ENCODE measurements around the gene FIZ1. TPM values are rescaled to one million over a fixed set of nuclear protein-coding genes. Genes with fewer than 3 reads are reported as not detected.

The FIZ1 gene, protein sequence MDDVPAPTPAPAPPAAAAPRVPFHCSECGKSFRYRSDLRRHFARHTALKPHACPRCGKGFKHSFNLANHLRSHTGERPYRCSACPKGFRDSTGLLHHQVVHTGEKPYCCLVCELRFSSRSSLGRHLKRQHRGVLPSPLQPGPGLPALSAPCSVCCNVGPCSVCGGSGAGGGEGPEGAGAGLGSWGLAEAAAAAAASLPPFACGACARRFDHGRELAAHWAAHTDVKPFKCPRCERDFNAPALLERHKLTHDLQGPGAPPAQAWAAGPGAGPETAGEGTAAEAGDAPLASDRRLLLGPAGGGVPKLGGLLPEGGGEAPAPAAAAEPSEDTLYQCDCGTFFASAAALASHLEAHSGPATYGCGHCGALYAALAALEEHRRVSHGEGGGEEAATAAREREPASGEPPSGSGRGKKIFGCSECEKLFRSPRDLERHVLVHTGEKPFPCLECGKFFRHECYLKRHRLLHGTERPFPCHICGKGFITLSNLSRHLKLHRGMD
- total RNA-seq: 8.6 TPM

DNA sequence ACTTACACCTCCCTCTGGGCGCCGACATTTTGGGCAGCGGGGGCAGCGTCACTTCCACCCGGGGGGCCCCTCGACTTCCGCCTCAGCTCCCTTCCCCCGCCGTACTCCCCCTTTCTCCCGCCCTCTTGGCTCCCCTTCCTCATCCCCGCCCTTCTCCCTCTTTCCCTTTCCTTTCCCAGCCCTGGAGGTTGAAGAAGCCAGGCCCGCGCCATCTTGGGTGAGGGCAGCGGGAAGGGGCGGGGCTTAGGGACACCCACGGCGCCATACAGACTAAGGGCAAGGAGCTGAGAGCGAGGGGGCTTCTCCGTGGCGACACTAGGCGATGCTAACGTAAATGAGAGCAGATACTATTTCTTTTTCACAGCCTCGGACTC, at the start of gene FIZ1:
TSS of gene FIZ1 (minus strand) at position 50 of the 374 bp plus-strand sequence. CDS start 1,652 bp downstream, outside the sequence.
- peak; percentile 94 to 100 (median 99) for DNase-seq (ENCODE audit: low read depth in 2 of 3, low spot score in 2 of 3)

DNA sequence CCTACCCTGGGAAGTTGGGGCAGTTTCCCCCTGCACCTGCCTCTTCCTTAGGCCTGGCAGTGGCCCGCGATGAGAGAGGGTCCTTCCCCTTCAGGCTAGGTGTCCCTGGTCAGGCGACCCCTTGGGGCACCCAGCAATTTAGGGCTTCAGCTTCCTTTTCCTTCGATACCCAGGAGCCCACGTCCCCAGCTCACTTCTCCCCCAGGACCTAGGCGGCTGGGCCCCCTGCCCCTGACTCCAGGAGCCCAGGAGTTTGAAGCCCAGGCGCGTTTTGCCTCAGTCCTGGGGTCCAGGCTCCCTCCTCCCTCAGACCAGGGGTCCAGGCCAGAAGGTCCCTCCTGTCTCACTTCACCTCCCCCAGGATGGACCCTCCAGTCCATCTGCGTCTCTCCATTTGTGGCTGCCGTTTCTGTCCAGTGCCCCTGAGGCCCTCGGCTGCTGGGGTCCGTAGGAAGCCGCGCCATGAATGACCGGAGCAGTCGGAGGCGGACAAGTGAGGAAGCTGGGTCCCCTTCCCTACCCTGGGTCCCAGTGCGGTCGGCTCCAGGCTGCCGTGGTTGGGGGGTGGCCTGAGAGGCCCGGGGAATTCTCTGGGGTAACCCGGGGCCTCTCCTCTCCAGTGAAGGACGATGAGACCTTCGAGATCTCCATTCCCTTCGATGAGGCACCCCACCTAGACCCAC, 49.4 kb upstream of the FIZ1 start:
- no peak for DNase-seq (ENCODE audit: low read depth in 2 of 3, low spot score in 2 of 3)

DNA sequence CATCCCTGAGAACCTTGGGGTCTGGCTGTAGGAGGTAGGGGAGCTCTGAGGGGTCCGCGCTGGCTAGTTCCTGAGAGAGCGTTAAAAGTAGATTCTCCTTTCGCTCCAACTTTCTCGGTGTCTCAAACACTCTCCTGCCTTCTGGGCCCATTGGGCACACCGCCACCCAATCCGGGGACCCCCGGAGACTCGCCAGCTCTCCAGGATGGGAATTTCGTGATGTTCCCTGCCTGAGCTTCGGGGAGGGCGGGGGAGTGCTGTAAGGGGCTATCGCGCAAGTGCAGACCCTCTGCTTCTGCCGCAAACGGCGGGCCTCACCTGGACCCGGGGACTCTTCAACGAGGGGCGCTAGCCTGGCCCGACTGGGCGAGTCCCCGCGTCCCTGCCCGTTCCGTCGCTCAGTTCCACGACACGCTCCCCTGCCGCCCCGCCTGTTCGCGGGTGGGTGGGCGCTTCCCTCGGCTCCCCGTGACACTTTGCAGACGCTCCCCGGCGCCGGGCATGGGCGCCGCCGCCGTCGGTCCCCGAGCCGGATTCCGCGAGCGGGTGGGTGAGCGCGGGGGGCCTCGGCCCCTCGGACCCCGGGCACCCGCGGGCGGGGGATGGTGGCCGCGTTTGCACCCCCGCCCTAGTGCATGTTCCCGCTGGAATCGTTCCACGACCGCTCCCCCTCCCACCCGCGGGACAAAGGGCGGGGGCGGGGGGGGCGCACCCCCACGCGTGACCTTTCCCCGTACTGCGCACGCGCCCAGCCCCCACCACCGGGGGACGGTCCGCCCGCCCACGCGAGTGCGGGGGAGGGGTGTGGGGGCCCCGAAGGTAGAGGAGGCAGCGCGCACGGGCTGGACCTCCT, 48.6 kb upstream of the FIZ1 start, which contains the start of gene CCDC106:
TSS of gene CCDC106 (plus strand) at position 481 of the 853 bp plus-strand sequence. CDS start 835 bp downstream, outside the sequence.
- DNase-seq (ENCODE audit: low read depth in 2 of 3, low spot score in 2 of 3): peak in 1 of 3 donors; percentile 62

DNA sequence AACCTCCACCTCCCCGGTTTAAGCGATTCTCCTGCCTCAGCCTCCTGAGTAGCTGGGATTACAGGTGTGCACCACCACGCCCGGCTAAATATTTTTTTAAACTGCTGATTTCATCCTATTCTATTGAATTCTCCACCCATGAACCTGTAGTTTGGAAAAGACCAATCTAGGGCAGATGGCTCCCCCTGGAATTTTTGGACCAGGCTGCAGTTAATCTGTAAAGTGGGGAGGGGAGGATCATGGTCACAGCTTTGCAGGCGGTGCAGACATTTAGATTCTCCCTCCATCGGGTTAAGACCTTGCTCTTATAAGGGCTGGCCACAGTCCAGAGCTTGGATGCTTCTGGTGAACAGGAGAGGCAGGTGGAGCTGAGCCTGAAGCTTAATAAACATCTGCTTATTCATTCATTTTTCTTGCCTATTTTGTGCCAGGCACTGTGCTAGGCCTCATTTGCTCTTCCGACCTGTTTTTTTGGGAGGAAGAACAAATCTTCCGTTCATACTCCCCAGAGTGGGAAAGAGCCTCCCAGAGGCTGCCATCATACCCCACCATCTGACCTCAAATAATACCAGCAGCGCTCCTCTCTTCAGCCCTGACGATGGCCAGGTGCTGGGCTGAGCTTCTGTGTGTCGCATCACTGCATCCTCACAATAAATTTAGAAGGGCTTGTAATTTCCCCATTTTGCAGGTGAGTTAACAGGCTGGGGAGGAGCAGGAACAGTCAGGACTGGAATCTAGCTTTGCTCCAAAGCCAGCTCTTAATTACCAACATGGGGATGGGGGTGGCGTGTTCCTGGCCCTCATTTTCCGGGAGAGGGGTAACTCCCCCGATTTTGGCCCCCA, 47.8 kb upstream of the FIZ1 start:
- DNase-seq (ENCODE audit: low read depth in 2 of 3, low spot score in 2 of 3): no peak

DNA sequence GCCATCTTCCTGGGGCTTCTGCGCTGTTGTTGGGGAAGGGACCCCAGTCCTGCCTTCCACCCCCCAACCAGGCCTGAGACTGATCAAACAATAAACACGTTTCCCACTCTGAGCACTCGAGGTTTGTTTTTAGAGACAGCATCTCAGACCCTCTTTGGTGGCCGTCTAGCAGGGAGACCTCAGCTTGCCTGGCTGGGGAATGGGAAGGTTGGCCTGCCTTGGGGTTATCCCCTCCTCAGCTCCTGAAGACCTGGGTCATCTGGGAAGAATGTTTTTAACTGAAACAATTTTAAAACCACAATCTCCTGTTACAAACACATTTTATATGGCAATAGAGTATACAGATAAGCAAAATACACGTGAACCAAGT, 46.2 kb upstream of the FIZ1 start:
- DNase-seq (ENCODE audit: low read depth in 2 of 3, low spot score in 2 of 3): no peak

DNA sequence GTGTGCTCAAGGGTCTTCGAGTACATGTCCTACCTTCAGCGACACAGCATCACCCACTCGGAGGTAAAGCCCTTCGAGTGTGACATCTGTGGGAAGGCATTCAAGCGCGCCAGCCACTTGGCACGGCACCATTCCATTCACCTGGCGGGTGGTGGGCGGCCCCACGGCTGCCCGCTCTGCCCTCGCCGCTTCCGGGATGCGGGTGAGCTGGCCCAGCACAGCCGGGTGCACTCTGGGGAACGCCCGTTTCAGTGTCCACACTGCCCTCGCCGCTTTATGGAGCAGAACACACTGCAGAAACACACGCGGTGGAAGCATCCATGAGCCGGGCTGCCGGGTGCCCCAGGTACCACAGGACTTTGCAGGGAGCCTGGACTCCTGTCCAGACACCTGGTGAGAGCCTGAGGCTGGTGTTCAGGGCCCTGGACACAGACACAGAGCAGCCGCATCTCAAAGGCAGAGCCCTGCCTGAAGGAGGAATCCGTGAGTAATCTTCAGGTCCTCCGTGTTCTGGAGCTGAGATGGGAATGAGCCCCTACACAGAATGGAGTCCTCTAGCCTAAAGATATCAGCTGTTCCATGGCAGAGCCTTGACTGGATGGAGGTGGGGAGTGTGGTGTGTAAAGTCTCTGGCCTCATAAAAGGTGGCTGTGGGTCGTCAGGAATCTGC, 45.7 kb upstream of the FIZ1 start:
- DNase-seq (ENCODE audit: low read depth in 2 of 3, low spot score in 2 of 3): no peak

DNA sequence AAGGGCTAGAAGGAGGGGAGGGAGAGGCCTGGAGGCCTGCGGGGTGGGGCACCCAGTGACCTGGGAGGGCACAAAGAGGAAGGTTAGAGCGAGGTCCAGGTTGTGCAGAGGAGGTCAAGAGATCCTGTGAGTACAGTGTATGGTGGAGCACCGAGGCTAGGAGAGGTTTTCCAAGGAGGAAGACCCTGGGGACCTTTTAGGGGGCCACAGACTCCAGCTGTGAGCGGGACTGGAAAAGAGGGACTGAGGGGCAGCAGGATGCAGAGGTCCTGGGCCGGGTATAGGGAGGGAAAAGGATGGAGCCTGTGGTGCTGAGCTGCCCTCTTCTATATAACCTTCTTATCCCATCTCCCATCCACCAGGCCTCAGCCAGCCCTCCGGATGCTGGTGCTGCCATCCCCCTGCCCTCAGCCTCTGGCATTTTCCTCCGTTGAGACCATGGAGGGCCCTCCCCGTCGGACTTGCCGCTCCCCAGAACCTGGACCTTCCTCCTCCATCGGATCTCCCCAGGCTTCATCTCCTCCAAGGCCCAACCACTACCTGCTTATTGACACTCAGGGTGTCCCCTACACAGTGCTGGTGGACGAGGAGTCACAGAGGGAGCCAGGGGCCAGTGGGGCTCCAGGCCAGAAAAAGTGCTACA, 45.0 kb upstream of the FIZ1 start:
- no peak for DNase-seq (ENCODE audit: low read depth in 2 of 3, low spot score in 2 of 3)

DNA sequence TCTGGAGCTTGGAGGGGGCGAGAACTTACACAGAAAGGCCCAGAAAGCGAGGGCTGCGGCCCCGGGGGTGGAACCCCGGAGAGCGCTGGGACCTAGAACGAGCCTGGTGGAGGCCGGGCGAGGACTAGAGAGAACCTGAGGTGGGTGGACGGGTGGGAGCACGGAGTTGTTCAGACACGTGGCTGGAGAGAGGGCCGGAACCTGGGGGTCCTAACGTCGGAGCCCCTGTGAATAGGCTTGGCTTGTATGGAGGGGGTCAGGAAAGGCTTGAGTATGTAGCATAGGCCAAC, 44.5 kb upstream of the FIZ1 start:
- no peak for DNase-seq (ENCODE audit: low read depth in 2 of 3, low spot score in 2 of 3)

DNA sequence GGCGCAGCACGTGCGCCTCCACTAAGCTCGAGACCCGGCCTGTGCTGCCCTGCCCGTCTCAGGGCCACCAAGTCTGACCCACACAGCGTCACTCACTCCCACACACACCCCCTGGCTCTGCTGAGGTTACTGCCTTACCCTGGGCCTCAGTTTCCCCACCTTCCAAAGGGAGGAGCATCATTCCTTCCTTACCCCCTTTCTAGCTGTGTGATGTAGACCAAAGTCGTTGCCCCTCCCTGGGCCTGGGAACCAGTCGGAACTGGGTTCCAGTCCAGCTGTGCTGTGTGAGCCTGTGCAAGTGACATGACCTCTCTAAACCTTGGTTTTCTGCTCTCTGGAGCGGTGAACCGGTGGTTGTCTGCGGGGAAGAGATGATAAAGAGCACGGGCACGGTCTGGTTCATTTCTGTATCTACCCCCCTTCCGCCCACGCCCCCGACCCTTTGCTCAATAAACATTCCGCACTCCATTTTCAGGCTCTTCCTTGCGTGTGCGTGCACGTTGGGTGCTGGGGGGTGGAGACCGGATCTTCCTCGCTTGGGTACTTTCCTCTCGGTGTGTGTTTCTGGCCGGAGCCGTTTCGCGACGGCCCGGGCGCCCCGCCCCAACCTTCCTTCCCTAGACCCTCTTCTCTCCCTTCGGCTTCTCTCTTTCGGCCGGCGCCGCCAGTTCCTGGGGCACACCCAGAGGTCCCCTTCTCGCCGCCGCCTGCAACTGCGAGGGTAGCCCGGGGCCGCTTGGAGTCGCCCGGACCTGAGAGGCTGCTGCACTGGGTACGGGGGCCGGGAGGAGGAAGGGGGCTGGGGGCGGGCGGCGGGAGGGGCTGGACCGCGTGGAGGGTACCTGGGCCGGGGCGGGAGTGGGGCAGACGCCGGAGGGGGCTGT, 43.9 kb upstream of the FIZ1 start, which contains the start of gene ZNF581:
TSS of gene ZNF581 (plus strand) at position 647 of the 884 bp plus-strand sequence. CDS start 923 bp downstream, outside the sequence.
- DNase-seq (ENCODE audit: low read depth in 2 of 3, low spot score in 2 of 3): peak in 2 of 3 donors; percentile 74 to 76

DNA sequence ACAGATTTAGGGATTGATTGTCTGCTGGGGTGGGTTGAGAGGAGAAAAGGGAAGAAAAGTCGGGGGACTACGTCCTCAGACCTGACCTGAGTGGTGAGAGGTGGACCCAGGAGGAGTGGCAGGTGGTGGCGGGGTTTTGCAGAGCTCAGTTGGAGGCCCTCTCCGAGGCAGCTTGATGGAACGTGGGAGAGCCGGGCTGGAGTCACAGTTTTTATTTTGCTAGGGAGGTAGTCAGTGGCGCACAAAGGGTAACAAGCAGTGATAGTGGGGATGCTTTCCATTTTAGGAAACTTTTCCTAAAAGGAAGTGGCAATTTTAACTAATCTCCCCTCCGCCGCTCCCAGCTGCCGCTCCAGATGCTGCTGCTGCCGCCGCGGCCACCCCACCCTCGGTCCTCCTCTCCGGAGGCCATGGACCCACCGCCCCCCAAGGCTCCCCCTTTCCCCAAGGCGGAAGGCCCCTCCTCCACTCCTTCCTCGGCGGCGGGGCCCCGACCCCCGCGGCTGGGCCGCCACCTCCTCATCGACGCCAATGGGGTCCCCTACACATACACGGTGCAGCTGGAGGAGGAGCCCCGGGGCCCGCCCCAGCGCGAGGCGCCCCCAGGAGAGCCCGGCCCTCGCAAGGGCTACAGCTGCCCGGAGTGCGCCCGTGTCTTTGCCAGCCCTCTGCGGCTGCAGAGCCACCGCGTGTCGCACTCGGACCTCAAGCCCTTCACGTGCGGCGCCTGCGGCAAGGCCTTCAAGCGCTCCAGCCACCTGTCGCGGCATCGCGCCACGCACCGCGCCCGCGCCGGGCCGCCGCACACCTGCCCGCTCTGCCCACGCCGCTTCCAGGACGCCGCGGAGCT, 43.1 kb upstream of the FIZ1 start:
- DNase-seq (ENCODE audit: low read depth in 2 of 3, low spot score in 2 of 3): no peak

DNA sequence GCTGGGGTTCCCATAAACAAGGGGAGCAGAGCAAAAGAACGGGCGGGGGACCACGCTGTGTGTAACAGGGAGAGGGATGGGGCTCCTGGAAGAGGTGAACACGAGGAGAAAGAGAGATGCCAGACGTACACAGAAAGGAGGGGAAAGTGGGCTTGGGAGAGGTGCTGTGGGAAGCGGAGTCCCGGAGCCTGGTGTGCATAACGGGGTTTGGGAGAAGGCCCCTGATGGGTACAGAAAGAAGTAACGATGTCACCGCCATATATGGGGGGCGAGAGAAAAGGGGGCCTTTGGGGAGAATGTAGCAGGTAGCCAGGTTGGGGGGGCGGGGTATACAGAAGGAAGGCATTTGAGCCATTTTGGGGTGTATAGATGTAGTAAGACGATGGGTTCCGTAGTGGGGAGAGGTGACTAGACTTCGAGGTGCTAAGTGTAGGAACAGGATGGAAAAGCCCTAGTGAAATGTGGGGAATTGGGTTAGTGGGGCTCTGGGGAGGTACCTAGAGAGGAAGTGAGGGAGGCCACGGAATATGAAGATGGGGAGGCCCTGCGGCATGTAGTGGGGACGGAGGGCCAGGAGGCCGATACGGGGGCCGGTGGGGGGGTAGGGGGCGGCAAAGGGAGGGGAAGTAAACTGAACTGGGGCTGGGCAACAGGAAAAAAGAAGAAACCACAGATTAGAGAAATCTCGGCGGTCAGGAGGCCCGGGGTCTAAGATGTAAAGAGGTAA, 42.3 kb upstream of the FIZ1 start:
- no peak for DNase-seq (ENCODE audit: low read depth in 2 of 3, low spot score in 2 of 3)

DNA sequence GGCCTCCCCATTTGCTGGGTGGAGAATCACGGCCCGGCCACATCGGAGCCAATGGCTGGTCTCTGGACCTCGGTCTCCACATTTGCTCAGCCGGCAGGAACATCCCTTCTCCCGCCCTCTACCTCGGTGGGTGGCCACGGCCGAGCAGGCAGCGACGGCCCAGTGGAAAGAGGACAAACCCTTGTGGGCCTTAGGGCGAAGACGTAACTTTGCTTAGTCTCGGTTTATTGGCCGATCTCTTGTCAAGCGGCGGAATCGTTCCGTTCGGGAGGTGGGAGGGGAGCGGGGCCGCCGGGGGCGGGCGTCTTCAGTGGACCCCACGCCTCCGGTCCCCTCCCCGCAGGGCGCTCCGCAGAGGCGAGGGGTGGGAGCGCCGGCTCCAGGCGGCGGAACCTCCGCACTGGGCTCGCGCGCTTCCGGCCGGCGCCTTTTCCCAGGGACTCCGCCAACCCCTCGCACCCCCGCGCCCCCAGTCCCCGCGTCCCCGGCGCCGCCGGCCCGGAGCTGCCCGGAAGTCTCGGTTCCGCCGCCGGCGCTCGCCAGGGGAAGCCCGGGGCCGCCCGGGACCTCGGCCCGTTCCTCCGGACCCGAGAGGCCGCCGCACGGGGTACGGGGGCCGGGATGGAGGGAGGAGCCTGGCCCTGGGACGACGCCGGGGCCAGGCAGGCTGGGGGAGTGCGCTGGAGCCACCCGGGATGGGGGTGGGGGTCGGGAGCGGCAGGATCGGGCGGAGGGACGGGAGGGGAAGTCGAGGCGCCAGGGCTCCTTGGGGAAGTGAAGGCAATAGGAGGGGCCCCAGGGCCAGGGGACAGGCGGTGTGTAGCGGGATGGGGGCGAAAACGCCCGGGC, 41.5 kb upstream of the FIZ1 start, which contains the start of gene ZNF580:
TSS of gene ZNF580 (plus strand) at position 426 of the 849 bp plus-strand sequence. CDS start 1,507 bp downstream, outside the sequence.
- peak in 1 of 3 donors; percentile 41 for DNase-seq (ENCODE audit: low read depth in 2 of 3, low spot score in 2 of 3)

DNA sequence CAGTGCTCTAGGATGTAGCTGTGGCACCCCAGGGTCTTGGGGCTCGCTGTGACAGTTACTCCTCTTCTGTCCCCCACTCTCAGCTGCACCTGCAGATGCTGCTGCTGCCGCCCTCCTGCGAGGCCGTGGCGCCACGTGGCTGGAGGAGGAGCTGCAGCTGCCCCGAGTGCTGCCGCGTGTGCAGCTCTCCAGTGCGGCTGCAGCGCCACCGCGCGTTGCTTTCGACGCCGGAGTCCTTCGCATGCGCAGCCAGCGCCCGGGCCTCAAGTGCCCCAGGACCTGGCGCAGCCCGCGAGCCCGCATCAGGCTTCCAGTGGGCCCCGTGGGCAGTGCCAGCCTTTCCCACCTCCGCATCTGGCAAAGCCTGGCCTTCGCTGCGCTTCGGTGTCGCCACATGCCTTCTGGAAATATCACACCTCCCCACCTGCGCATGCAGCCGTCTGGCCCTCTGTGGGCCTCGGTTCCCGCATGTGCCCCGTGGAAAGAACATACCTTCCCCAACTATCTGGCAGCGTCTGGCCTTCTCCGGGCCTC, 40.8 kb upstream of the FIZ1 start:
- peak in 2 of 3 donors; percentile 76 to 83 for DNase-seq (ENCODE audit: low read depth in 2 of 3, low spot score in 2 of 3)

DNA sequence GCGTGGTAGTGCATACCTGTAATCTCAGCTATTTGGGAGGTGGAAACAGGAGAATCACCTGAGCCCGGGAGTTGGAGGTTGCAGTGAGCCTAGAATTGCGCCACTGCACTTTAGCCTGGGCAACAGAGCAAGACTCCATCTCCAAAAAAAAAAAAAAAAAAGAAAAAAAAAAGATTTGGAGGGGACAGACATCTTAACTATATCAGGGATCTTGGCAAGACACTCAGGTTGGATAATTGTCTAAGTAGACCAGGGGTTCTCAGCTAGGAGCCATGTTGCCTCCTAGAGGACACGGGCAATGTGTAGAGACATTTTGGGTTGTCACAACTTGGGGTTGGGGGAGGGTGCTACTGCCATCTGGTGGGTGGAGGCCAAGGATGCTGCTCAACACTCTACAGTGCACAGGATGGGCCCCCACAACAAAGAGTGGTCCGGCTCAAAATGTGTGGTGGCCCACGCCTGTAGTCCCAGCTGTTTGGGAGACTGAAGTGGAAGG, 39.6 kb upstream of the FIZ1 start:
- DNase-seq (ENCODE audit: low read depth in 2 of 3, low spot score in 2 of 3): peak in 2 of 3 donors; percentile 72 to 83

DNA sequence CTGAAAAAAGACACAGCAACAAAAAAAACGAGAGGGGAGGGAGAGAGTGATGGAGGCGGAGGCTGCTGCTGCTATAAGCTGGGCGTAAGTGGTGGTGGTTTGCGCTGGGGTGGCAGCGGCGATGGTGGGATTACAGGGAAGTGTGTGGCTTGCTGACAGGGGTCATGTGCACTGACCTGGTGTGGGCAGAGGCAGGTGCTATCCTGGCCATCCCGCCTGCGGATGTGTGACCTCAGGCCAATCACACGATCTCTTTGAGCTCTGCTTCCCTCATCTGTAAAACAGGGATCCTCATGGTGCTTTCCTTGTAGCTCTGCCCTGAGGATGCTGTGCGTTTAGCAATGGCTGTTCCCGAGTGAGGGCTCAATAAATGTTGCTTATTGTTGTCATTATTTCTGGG, 38.2 kb upstream of the FIZ1 start:
- no peak for DNase-seq (ENCODE audit: low read depth in 2 of 3, low spot score in 2 of 3)
